ENCODE data around the gene ZNF740.
A peak's percentile ranks its signal among the peaks of the same experiment; 100 is the strongest.
"Not testable (repeated sequence)": the region's sequence is repeated elsewhere in the genome, so short reads cannot be mapped to it uniquely, and the experiment has no call there.

ZNF740 gene

GRCh38 chr12:53173085-53173715, 7.3 kb upstream of the ZNF740 start:
- no peak for DNase-seq (ENCODE audit: low read depth in 2 of 2)

GRCh38 chr12:53174881-53175491, 5.5 kb upstream of the ZNF740 start:
- no peak for DNase-seq (ENCODE audit: low read depth in 2 of 2)

DNA sequence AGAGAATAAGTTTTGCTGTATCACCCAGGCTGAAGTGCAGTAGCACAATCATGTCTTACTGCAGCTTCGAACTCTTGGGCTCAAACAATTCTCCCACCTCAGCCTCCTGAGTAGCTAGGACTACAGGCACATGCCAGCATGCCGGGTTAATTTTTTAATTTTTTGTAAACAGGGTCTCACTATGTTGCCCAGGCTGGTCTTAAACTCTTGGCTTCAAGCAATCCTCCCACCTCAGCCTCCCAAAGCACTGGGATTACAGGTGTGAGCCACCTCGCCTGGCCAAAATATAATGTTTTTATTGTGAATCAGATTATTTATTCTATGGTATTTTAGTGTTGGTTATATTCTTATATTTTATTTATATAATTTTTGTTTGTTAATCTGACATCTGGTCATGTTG, 3.8 kb upstream of the ZNF740 start:
- DNase-seq (ENCODE audit: low read depth in 2 of 2) = no peak

DNA sequence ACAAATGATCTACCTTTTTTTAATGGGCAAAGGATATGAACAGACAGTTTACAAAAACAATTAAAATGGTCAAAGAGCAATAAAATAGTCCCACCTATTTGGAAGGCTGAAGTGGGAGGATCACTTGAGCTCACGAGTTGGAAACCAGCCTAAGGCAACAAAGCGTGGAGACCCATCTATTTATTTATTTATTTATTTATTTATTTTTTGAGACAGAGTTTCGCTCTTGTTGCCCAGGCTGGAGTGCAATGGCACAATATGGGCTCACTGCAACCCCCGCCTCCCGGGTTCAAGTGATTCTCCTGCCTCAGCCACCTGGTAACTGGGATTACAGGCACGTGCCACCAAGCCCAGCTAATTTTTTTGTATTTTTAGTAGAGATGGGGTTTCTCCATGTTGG, 3.1 kb upstream of the ZNF740 start:
- not testable (repeated sequence) for DNase-seq (ENCODE audit: low read depth in 2 of 2)

GRCh38 chr12:53178803-53179202, 1.7 kb upstream of the ZNF740 start:
- not testable (repeated sequence) for DNase-seq (ENCODE audit: low read depth in 2 of 2)

DNA sequence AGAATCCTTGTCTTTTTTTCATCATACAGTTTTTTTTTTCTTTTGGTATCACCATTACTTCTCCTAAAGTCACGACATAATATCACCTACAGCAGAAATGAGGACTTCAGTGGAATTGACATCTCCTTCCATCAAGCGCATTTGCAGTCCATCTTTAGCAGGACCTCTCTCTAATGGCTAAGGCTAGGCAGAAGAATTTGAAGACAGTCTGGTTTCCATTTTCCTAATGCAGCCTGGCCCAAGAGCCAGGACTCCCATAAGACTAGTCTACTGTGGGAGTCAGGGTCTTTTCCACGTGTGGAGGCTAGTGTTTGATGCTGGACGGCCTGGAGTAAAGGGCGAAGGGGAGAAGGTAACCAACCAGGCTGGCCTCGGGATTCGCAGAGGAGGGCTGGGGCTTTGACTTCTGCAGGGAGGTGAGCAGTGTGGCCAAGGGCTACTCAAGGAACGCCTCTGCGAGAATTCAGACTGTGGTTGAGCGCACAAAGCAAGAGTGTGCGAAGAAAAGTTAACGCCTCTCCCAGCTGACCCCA, 769 bp upstream of the ZNF740 start:
- no peak for DNase-seq (ENCODE audit: low read depth in 2 of 2)

- peak; percentile 49 to 52 for DNase-seq (ENCODE audit: low read depth in 2 of 2)
Measured at GRCh38 chr12:53180931-53181645, 566 bp downstream of the ZNF740 start.

- no peak for DNase-seq (ENCODE audit: low read depth in 2 of 2)
Measured at GRCh38 chr12:53181935-53182334, 1.4 kb downstream of the ZNF740 start.

DNA sequence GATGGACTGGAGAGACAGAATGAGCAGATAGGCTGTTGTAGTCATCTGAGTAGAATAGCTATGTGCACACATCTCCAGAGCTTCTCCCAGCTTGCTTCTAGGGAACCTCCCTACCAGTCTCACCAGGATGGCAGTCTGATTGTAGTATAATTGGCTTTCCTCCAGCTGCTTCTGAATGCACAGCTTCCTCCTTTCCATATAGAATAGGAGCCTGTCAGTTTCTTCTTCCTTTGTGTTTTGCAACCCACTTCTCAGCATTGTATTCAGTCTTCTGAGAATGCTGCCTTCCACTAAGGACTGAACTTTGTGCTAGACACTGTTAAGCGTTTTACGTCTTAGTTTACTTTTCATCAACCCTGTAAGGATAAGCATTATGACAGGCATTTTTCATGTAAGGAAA, 2.4 kb downstream of the ZNF740 start:
- no peak for DNase-seq (ENCODE audit: low read depth in 2 of 2)

- no peak for DNase-seq (ENCODE audit: low read depth in 2 of 2)
Measured at GRCh38 chr12:53184828-53185227, 4.3 kb downstream of the ZNF740 start.

- DNase-seq (ENCODE audit: low read depth in 2 of 2) = no peak
Measured at GRCh38 chr12:53185582-53186153, 5.1 kb downstream of the ZNF740 start.

DNA sequence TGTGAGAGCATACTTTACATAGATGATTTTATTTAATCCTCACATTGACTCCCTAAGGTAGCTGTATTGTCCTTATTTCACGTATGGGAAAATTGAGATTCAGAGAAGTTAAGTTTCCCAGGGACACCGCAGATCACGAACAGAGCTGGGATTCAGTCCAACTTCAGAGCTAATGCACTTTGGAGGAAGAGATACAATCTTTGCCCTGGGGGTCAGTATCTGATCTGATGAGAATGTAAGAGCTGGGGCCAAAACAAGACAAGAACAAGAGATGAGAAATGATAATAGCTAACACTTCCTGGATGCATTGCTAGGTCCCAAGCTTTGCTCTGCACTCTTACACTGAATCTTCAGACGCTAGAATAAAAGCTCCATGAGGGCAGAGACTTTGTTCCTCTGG, 6.2 kb downstream of the ZNF740 start:
- DNase-seq (ENCODE audit: low read depth in 2 of 2) = no peak

DNA sequence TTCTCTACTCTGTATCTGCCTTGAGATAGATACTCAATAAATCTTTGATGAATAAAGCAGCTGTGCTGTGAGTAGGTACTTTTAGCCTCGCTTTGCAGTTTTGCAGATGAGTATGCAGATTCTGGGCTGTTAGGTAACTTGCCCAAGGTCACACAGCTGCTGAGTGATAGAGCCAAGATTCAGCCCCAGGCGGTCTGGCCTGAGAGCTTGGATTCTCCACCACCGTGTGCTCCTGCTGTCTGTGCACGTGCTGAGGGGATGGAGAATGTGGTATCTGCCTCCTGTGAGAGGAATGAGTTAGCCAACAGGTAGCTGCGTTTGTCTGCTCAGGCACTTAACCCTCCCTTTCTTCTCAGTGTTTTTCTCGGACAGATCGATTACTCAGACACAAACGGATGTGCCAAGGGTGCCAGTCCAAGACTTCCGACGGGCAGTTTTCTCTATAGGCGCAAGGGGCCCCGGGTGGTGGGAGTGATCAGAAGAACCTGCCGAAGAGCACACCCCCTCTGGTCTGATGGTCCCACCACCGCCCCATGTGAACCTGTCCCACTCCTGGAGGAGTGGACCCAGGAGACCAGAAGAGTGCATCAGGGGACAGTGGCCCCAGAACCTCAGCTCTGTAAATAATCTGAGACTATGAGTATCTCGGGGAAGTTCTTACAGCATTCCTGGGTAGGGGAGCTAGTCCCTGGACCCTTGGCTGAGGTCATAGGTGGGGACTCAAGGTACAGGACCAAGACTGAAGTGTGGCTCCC, 6.8 kb downstream of the ZNF740 start:
- DNase-seq (ENCODE audit: low read depth in 2 of 2) = no peak

- DNase-seq (ENCODE audit: low read depth in 2 of 2) = peak in 1 of 2 donors; percentile 25
Measured at GRCh38 chr12:53190108-53190729, 9.7 kb downstream of the ZNF740 start.

DNA sequence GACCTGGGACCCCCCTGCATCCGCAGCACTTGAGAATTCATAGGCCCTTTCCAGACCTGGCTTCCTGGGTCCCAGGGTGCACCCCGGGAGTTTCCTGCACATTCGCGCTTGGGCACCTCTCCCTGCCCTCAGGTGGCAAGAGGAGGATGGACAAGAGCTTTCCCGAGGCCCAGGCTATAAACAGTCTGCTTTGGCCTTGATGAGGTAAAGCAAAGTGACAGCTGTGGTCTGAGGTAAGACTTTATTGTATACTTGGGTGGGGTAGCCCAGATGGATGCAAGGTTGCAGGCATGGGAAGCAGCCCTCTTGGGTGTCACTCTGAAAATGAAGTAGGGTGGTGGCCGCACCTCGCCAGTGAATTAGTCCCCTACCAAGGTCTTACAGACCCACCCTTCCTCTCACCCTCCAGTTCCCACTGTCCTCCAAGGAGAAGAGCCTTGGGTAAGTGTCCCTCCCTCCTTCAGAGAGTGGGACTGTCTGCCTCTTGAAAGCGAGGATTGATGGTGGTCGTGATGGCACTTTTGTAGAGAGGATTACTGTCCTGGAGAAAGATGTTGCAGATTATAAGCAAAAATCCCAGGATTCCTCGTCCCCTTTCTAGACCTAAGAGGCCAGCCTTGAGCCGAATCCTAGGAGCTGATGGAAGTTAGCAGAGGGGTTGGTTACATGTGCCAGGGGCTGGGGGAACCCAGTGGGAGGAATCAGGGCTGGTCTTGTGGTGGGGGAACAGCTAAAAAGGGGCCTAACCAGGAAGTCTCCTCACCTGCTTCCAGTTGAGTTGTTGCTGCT, 10.8 kb downstream of the ZNF740 start:
- no peak for DNase-seq (ENCODE audit: low read depth in 2 of 2)

GRCh38 chr12:53191885-53192530, 11.5 kb downstream of the ZNF740 start:
- DNase-seq (ENCODE audit: low read depth in 2 of 2) = no peak

DNA sequence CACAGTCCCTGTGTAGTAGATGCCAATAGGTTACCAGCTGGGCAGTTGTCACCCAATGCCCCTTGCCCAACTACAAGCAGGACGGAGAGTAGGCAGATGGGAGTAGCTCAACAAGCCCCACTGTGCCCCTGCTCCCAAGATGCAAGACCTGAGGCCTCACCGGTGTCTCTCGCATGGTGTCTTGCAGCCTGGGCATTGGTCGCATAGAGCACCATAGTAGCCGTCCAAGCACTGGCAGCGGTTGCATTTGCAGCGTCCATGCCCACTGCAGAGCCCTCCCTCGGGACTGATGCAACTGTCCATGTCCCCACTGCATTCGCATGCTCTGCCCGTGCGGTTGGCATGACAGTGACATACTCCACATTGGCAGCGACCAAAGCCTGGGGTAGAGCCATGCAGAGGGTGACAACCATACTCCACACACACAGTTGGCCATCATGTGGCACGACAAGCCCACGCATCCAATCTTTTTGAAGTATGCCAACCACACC, 12.1 kb downstream of the ZNF740 start:
- no peak for DNase-seq (ENCODE audit: low read depth in 2 of 2)

- DNase-seq (ENCODE audit: low read depth in 2 of 2) = no peak
Measured at GRCh38 chr12:53193040-53193439, 12.5 kb downstream of the ZNF740 start.

- no peak for DNase-seq (ENCODE audit: low read depth in 2 of 2)
Measured at GRCh38 chr12:53193985-53194716, 13.6 kb downstream of the ZNF740 start.
